Fibroblast of skin of right biceps (primary cell): ENCODE data around the gene INA.
A peak's percentile ranks its signal among the peaks of the same experiment; 100 is the strongest.

Experiments
- DNase-seq: peaks from one replicate; pipeline ENCODE4 v3.0.0-alpha.2; 2013

The INA gene

GRCh38 chr10:103276251-103276895 is 565 bp upstream of the INA start:
- DNase-seq, result no peak

- no peak for DNase-seq
Observed at GRCh38 chr10:103277713-103278536, 987 bp downstream of the INA start.

GRCh38 chr10:103278537-103278823 is 1.5 kb downstream of the INA start:
- DNase-seq, result no peak

- peak; percentile 46 for DNase-seq
Observed at GRCh38 chr10:103278862-103279298, 1.9 kb downstream of the INA start.

- DNase-seq, result no peak
Observed at GRCh38 chr10:103280031-103280430, 3.1 kb downstream of the INA start.

GRCh38 chr10:103280506-103280905 is 3.6 kb downstream of the INA start:
- no peak for DNase-seq

- no peak for DNase-seq
Observed at GRCh38 chr10:103281753-103282152, 4.8 kb downstream of the INA start.

- no peak for DNase-seq
Observed at GRCh38 chr10:103282961-103283360, 6.0 kb downstream of the INA start.

GRCh38 chr10:103284170-103284569 is 7.2 kb downstream of the INA start:
- no peak for DNase-seq

GRCh38 chr10:103287992-103288391 is 11.1 kb downstream of the INA start:
- DNase-seq, result no peak

GRCh38 chr10:103291588-103291987 is 14.7 kb downstream of the INA start:
- DNase-seq, result no peak

- DNase-seq, result peak; percentile 78
Observed at GRCh38 chr10:103295374-103296015, 18.6 kb downstream of the INA start.

GRCh38 chr10:103307594-103307993 is 30.7 kb downstream of the INA start:
- DNase-seq, result no peak

- no peak for DNase-seq
Observed at GRCh38 chr10:103310197-103310596, 33.3 kb downstream of the INA start.

GRCh38 chr10:103316087-103316486 is 39.1 kb downstream of the INA start:
- DNase-seq, result no peak

GRCh38 chr10:103327906-103328305 is 51.0 kb downstream of the INA start:
- DNase-seq, result no peak

GRCh38 chr10:103333934-103334520 is 57.1 kb downstream of the INA start:
- peak; percentile 14 for DNase-seq

- DNase-seq, result no peak
Observed at GRCh38 chr10:103334567-103334966, 57.6 kb downstream of the INA start.

GRCh38 chr10:103336370-103336769 is 59.4 kb downstream of the INA start:
- DNase-seq, result no peak
